Progenitor cell of endocrine pancreas (in vitro differentiated cells): ENCODE measurements around the gene LGALS12. TPM values are rescaled to one million over a fixed set of nuclear protein-coding genes. Genes with fewer than 3 reads are reported as not detected.

Experiments
- DNase-seq: peaks from one replicate; pipeline ENCODE4 v3.0.0; 2021; ENCODE audit warnings: low spot score; ENCODE audit not compliant: unreplicated experiment
- H3K27ac Mint-ChIP-seq: 2 replicates; pipeline ENCODE4 v1.8.0; 2021; ENCODE audit warnings: mild to moderate bottlenecking, moderate library complexity, mixed read lengths
- H3K27me3 Mint-ChIP-seq: 2 replicates; pipeline ENCODE4 v1.8.0; 2021; ENCODE audit warnings: mixed read lengths
- H3K36me3 Mint-ChIP-seq: 2 replicates; pipeline ENCODE4 v1.8.0; 2022; ENCODE audit warnings: mixed read lengths; ENCODE audit not compliant: insufficient read depth
- H3K4me1 Mint-ChIP-seq: 2 replicates; pipeline ENCODE4 v1.8.0; 2021; ENCODE audit warnings: low read depth, mixed read lengths
- H3K4me3 Mint-ChIP-seq: 2 replicates; pipeline ENCODE4 v1.8.0; 2021; ENCODE audit warnings: low read depth, mild to moderate bottlenecking, moderate library complexity, mixed read lengths
- H3K9me3 Mint-ChIP-seq: 2 replicates; pipeline ENCODE4 v1.8.0; 2021; ENCODE audit warnings: low read depth, mixed read lengths
- total RNA-seq: library from RNA; stranded (reverse); gene quantifications from 2 replicates; pipeline ENCODE4 v1.2.1, GENCODE V29; 2021
- TF ChIP-seq, protein P1 (sequence below): fragments of 200-600 bp; sonication (generic); IDR thresholded peaks from one replicate; pipeline ENCODE4 v1.5.0; 2021; ENCODE audit warnings: antibody characterized with exemption, mild to moderate bottlenecking; ENCODE audit not compliant: unreplicated experiment

LGALS12 gene
- total RNA-seq, 1 donor from 2014 or later: 2.3 TPM

DNA sequence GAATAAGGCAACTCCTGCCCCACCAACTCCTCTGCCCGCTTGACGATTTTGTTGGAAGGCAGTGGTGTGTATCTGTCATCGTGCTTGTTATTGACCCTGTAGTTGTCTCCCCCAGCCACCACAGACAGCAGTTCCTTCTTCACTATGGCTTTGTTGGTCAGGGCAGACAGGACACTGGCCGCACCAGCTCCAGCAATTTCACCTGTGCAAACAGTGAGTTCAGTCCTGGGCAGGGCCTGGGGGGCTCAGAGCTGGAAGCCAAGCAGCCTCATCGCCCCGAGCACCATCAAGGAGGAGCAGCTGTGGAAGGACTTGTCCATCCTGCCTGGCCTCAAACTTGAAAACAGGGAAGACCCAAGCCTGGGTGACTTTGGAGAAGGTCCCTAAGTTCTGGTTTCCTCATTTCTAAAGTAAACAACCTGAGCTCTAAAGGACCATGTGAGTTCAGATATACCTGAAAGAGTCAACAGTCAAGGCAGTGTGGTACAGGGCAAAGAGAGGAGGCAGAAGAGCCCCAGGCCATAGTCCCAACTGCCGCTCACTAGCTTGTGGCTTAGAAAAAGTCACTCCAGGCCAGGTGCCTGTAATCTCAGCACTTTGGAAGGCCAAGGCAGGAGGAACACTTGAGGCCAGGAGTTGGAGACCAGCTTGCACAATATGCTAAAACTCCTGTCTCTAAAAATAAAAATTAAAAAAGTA lies 52.7 kb downstream of the LGALS12 start:
- H3K4me1 Mint-ChIP-seq: peaks cover 11% of the 10 kb centered on the region
- H3K27ac Mint-ChIP-seq: no peak overlapping the region
- no peaks in the 10 kb centered on the region for H3K36me3 Mint-ChIP-seq
- peaks cover 4% of the 10 kb centered on the region for H3K27me3 Mint-ChIP-seq
- H3K9me3 Mint-ChIP-seq: no peaks in the 10 kb centered on the region
- DNase-seq: no peak
- no peak overlapping the region for H3K4me3 Mint-ChIP-seq
- TF ChIP-seq, protein P1, sequence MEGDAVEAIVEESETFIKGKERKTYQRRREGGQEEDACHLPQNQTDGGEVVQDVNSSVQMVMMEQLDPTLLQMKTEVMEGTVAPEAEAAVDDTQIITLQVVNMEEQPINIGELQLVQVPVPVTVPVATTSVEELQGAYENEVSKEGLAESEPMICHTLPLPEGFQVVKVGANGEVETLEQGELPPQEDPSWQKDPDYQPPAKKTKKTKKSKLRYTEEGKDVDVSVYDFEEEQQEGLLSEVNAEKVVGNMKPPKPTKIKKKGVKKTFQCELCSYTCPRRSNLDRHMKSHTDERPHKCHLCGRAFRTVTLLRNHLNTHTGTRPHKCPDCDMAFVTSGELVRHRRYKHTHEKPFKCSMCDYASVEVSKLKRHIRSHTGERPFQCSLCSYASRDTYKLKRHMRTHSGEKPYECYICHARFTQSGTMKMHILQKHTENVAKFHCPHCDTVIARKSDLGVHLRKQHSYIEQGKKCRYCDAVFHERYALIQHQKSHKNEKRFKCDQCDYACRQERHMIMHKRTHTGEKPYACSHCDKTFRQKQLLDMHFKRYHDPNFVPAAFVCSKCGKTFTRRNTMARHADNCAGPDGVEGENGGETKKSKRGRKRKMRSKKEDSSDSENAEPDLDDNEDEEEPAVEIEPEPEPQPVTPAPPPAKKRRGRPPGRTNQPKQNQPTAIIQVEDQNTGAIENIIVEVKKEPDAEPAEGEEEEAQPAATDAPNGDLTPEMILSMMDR: no peak

DNA sequence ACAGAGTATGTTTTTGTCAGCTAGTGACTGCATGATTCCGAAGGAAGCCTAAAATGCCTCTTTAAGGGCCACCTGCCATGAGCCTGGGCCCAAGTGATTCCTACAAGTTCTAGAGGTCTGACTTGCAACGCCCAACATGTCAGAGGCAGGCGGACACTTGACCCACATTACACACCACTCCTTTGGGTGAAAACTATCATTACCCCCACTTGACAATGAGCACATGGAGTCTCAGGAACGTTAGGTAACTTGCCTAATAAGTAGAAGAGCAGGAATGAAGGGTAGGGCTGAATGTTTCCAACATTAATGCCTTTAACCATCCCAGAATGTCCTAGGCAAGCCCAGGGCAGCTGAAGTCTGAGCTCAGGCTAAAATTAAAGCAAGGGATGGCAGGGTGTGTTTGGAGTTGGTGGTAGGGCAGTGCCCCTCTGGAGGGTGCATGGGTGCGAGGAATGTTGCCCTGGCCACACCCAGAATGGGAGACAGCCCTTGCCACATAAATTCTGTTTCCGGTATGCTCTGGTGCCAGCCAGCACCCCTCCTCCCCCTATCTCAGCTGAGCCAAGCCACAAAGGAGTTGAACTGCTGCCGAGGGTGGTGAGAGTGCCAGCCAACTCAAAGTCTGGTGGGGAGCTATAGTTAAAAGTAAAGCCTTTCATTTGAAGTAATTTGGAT lies 54.8 kb downstream of the LGALS12 start:
- TF ChIP-seq, protein P1: no peak
- H3K36me3 Mint-ChIP-seq: no peaks in the 10 kb centered on the region
- no peaks in the 10 kb centered on the region for H3K9me3 Mint-ChIP-seq
- peaks cover 12% of the 10 kb centered on the region for H3K4me1 Mint-ChIP-seq
- no peak overlapping the region for H3K4me3 Mint-ChIP-seq
- no peak for DNase-seq
- peaks cover 4% of the 10 kb centered on the region for H3K27me3 Mint-ChIP-seq
- no peak overlapping the region for H3K27ac Mint-ChIP-seq

DNA sequence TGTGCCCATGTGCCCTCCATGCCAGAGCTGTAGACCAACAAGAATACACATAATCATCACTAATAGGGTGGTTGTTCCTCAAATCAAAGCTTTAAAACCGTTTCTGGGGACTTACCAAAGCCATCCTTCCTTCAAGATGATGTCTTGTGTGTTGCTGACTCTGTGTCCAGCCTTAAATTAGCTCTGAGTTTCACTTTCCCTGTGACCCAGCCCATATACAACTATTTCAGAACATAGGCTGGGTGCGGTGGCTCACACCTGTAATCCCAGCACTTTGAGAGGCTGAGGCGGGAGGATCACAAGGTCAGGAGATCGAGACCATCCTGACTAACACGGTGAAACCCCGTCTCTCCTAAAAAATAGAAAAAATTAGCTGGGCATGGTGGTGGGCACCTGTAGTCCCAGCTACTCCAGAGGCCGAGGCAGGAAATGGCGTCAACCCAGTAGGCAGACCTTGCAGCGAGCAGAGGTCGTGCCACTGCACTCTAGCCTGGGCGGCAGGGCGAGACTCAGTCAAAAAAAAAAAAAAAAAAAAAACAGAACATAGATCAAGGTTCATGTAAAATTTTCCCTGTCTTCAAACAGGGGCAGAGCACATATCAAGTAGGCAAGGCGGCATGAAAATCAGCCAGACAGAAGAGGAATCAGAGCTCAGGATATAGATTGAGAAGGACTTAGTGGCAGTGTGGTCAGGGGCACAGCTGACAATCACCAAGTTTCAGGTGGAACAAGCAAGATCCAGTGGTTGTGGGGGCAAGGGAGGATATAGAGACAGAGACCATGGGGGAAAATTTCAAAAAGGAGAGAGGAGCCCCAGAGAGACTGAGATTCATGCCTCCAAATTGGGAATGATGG lies 57.5 kb downstream of the LGALS12 start, which contains the start of gene PLAAT2:
Gene PLAAT2 (minus strand): TSS at position 179 of the 855 bp plus-strand sequence. CDS start 55 bp downstream, at position 124.
- Mint-ChIP-seq H3K9me3 (no peaks in the 10 kb centered on the region), H3K4me1 (peaks cover 18% of the 10 kb centered on the region), H3K27me3 (no peaks in the 10 kb centered on the region), H3K36me3 (no peaks in the 10 kb centered on the region), H3K27ac (no peak within 1 kb of the TSS), H3K4me3 (no peak within 1 kb of the TSS)
- TF ChIP-seq, protein P1: no peak
- no peak for DNase-seq

DNA sequence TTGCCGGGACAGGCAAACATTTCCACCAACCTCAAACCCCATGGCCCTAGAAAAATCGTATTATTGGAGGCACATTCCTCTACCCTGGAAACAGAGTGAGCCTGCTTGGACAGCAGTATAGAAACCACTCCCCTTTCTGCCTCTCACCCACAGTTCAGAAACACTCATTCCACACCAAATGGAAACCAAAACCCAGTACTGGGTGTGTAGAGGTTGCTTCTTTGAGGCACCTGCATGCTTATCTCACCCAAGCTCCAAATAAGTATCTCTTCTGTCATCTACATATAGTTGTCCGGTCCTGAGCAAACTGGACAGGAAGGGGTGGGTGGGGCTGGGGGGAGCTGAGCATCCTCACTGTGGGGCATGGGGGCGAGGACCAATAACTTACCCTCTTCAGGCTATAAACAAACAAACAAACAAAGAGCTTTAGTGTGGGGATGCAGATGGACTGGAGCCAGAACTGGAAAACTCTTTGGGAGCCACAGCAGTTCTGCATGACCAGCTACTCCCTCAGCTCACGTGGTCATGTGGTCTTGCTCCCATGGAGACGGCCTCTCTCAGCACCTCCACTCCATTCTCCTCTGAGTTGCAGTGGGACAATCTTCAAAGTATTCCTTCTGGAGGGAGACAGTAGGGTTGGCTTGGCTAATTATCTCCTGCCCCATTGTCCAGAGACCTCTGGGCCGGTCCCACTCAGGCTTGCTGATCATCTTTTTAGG lies 58.3 kb downstream of the LGALS12 start:
- no peaks in the 10 kb centered on the region for H3K9me3 Mint-ChIP-seq
- DNase-seq: no peak
- H3K4me1 Mint-ChIP-seq: peaks cover 16% of the 10 kb centered on the region
- no peaks in the 10 kb centered on the region for H3K36me3 Mint-ChIP-seq
- H3K27me3 Mint-ChIP-seq: no peaks in the 10 kb centered on the region
- no peak overlapping the region for H3K4me3 Mint-ChIP-seq
- no peak overlapping the region for H3K27ac Mint-ChIP-seq
- TF ChIP-seq, protein P1: no peak
